GM19351 (cell line): Measurements from ENCODE around the gene GRXCR2.
"Not testable (repeated sequence)": the region's sequence is repeated elsewhere in the genome, so short reads cannot be mapped to it uniquely, and the experiment has no call there.

Source experiments
- ATAC-seq: cut with Tn5 transposase; IDR thresholded peaks from one replicate; pipeline ENCODE4 v1.9.1; 2021; ENCODE audit warnings: mild to moderate bottlenecking, moderate library complexity; ENCODE audit not compliant: unreplicated experiment

The GRXCR2 gene

GRCh38 chr5:145872914-145873313 lies at the start of gene GRXCR2:
TSS of gene GRXCR2 (minus strand) at chr5:145873014. CDS start at chr5:145872968, 46 bp downstream.
- ATAC-seq: no peak

GRCh38 chr5:145922059-145922458 lies 49.2 kb upstream of the GRXCR2 start:
- ATAC-seq: no peak

DNA sequence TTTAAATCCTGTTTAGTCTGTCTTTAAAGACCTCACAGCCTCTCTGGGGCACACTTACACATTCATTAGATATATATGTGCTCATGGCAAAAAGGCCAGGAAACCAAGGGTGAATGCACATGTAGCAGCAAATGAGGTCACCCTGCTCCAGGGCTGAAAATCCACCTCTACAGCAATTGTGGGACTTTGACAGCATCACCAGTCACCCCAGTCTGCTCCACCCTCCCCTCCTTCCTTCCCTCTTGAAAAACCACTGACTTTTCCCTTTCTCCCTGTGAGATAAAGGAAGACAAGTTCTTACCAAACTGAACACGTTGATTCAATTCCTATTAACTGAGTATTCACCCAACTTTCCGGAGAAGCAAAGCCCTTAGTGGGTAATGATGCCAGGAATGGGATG lies 48.4 kb upstream of the GRXCR2 start:
- ATAC-seq: no peak

- ATAC-seq: no peak
Measured at GRCh38 chr5:145920542-145921210, 47.9 kb upstream of the GRXCR2 start.

- ATAC-seq: no peak
Measured at GRCh38 chr5:145919413-145919812, 46.6 kb upstream of the GRXCR2 start.

DNA sequence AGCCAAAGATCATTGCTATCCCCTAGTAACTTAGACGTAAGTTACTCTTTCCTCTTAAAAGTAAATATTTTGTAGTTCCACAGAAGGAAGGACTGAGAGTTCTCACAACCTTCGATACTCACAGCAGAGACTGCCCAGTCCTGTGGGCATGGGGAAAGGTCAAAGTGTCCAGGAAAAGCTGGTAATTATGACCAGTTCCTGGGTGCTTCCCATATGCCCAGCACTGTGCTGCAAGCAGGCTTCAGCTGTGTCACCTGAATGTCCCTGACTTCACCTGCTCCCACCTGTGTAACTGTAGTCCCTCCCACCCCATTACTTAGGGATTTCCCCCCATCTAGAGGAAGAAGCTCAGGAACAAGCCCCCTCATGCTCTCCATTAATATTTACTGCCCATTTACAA lies 45.6 kb upstream of the GRXCR2 start:
- ATAC-seq: no peak

DNA sequence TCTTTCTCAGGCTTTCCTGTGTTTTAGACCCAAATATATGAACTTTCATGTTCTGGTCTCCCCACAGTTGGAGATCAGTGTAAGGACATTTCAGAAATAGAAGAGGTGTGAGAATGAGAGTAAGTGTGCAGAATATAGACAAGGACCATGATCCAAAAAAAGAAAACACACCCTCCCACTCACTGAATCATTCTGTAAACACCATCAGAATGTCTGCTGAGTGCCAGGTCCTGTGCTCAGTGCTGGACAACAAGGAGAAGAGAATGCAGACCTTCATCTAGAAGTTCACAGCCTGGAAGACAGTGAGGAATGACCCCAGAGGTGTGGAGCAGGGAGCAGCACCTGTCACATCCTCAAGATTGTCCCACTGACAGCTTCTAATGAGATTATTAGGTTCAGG lies 44.5 kb upstream of the GRXCR2 start:
- ATAC-seq: no peak

GRCh38 chr5:145915970-145916638 lies 43.3 kb upstream of the GRXCR2 start:
- no peak for ATAC-seq

- no peak for ATAC-seq
Measured at GRCh38 chr5:145913701-145914100, 40.9 kb upstream of the GRXCR2 start.

- ATAC-seq: no peak
Measured at GRCh38 chr5:145912594-145912993, 39.8 kb upstream of the GRXCR2 start.

- no peak for ATAC-seq
Measured at GRCh38 chr5:145912019-145912418, 39.2 kb upstream of the GRXCR2 start.

GRCh38 chr5:145911164-145911563 lies 38.4 kb upstream of the GRXCR2 start:
- ATAC-seq: no peak

DNA sequence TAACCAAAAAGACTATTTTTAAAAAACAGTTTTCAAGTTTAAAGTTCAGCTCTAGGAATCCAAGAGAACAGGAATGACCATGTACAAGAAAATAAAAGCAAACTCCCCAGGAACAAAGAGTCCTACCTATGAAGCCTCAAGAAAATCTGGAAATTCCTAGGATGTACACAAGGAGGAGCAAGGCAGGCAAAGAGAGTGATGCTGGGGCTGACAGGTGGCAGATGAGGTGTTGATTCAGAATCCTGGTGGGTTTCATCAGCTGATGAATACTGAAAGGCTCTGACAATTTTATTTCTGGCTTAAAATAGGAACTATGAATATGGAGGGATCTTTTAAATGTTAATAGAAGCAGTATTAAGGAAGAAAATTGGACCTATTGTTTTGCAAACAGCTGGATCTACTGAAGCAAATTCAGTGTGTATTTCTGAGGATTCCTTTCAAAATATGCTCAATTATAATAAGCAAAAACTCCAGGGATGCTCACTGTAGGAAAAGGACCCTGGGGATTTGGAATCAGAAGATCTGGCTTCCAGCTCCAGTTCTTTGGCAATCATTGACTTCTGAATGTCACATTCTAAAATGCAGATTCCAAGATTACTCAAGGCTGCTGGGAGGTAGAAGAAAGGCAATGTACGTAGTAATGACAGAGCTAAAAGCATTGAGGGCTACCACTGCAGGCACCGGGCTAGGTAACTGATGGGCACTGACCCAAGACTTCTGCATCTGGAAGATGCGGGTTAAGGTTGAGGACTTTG lies 35.6 kb upstream of the GRXCR2 start:
- no peak for ATAC-seq

DNA sequence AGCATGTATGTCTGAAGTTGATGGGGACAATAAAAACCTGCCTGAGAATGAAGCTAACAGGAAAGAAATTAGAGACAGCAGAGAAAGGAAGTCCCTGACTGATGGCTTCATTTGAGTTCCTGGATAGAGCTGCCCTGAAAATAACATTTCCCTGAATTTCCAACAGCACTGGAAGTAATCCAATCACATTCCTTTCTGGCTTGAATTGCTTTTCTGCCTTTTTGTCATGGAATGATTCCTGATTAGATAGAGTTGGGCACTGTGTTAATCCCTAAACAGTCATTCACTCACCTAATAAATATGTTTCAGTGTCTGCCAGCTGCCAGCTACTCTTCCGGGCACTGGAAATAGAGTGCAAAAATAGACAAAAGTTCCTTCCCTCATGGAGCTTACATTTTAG lies 33.6 kb upstream of the GRXCR2 start:
- ATAC-seq: no peak

GRCh38 chr5:145904743-145905142 lies 31.9 kb upstream of the GRXCR2 start:
- ATAC-seq: no peak

DNA sequence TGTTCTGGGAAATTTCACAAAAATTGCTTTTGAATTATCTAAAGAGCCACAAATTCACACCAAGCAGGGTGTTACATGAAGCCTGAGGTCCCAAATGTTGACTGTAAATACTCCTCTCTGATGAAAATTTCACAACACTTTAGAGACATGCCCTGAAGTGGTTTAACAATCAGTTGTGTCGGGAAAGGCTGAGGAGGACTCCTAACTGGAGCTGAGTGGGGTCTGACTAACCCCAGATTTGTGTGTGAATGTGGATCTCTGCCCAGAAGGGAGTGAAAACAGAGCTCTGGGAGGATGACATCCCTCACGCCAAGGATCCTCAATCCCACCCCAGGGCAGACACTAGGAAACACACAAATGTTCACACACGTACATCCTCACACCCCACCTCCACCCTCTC lies 31.1 kb upstream of the GRXCR2 start:
- no peak for ATAC-seq

DNA sequence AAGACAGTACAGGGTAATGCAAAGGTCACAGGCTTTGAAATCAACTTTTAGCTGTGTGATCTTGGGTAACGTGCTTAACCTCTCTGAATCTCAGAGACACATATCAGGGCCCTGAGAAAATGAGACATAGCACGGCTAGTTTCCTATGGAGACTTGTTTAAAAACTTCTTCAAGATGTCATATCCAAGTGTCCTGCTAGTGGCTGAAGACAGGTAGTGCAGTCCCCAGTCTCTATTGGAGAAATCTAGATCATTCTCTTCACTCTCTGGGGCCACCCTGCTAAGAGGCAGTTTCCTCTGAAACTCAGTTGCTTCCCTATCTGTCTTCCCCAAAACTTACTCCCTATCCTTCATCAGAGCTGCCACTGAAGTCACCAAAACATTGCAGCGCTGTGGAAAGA lies 30.3 kb upstream of the GRXCR2 start:
- peak; percentile 79 for ATAC-seq

- no peak for ATAC-seq
Measured at GRCh38 chr5:145902421-145902820, 29.6 kb upstream of the GRXCR2 start.

DNA sequence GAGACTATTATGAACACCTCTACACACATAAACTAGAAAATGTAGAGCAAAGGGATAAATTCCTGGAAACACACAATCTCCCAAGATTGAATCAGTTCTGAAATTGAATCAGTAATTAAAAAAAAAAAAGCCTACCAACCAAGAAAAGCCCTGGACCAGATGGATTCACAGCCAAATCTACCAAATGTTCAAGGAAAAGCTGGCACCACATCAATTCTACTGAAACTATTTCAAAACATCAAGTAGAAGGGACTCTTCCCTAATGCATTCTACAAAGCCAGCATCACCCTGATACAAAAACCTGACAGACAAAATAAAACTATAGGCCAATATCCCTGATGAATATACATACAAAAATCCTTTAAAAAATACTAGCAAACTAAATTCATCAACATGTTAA lies 25.4 kb upstream of the GRXCR2 start:
- ATAC-seq: no peak

- not testable (repeated sequence) for ATAC-seq
Measured at GRCh38 chr5:145891378-145891777, 18.6 kb upstream of the GRXCR2 start.

DNA sequence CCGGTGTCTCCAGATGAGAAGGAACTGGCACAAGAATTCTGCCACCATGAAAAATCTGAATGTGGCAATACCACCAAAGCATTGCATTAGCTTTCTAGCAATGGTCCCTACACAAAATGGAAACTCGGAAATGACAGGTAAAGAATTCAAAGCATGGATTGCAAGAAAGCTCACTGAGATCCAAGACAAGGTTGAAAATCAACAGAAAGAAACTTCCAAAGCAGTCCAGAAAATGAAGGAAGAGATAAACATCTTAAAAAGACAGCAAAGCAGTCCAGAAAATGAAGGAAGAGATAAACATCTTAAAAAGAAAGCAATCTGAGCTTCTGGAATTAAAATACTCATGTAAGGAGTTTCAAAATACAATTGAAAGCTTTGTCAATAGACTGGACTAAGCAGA lies 16.8 kb upstream of the GRXCR2 start:
- ATAC-seq: no peak

- peak; percentile 85 for ATAC-seq
Measured at GRCh38 chr5:145887976-145888574, 15.3 kb upstream of the GRXCR2 start.
